GM19467 (cell line): ENCODE data around the gene BGN.

Experiments
- ATAC-seq: cut with Tn5 transposase; IDR thresholded peaks from one replicate; pipeline ENCODE4 v1.9.1; 2021; ENCODE audit warnings: mild to moderate bottlenecking, moderate library complexity; ENCODE audit not compliant: unreplicated experiment

BGN gene

DNA sequence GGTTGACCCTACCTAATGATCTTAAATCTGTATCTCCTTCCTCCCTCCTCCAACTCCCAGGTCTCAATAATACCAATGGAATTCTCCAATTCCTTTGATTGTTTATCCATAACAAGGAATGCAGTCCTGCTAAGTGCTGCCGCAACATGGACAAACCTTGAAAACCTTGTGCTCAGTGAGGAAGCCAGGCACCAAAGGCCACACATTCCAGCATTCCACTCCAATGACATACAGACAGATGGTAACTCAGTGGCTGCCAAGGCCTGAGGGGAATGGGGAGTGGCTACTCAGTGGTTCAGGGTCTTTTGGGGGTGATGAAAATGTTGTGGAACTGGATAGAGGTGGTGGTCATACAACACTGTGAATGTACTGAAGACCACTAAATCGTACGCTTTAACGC lies 34.8 kb upstream of the BGN start:
- no peak for ATAC-seq

DNA sequence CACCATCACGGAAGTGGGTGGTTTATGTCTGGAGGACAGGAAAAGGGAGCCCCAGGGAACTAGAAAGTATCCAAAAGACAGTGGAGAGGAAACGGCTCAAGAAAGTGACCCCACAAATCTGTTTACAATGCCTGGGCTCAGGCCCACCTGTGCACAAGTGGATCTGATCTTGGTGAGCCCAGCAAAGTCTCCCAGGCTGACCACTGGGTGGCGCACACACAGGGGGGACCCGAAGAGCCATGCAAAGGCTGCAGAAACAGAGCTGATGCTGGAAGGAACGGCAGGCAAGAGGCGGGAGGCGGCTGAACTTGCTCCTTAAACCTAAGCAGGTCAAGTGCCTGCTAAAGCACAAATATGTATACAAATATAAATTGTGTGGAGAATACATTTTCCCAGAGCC lies 34.0 kb upstream of the BGN start:
- ATAC-seq, result no peak

GRCh38 chrX:153462291-153462690 lies 32.5 kb upstream of the BGN start:
- ATAC-seq, result no peak

DNA sequence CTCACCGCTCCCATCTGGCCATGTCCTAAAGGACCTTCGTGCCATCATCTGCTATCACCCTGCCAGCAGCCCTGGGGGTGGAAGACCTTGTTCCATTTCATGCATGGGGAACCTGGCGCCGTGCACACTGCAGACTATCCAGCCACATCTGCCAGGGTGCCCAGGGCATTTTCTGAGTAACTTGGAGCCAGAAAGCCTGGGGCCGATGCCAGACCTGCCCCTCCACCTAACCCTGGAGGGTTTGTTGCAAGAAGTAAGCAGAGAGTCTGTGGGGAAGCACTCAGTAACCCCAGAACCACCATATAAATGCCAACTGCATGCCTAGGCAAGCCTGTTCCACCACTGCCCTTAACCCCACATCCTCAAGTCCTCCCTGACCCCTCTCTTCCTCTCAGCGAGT lies 31.7 kb upstream of the BGN start:
- no peak for ATAC-seq

DNA sequence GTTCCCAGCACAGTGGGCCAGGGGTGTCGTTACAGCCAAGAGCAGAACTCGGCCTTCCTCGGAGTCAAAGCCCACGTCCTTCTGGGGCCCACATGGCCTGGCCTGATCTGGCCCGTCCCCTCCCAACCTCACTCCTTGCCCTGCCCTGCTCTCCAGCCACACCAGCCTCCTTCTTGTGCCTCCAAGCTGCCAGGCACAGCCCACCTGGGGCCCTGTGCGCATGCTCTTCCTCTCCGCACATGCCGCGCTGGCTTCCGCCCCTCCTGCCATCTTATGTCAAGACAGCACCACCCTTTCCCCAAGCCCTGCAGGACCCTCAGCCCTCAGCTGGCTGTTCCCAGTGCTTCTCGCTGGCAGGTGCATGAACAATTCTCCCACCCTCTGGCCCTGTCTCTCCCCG lies 31.2 kb upstream of the BGN start:
- ATAC-seq, result no peak

GRCh38 chrX:153464116-153464515 lies 30.7 kb upstream of the BGN start:
- ATAC-seq, result no peak

GRCh38 chrX:153465691-153466380 lies 28.9 kb upstream of the BGN start:
- ATAC-seq, result no peak

DNA sequence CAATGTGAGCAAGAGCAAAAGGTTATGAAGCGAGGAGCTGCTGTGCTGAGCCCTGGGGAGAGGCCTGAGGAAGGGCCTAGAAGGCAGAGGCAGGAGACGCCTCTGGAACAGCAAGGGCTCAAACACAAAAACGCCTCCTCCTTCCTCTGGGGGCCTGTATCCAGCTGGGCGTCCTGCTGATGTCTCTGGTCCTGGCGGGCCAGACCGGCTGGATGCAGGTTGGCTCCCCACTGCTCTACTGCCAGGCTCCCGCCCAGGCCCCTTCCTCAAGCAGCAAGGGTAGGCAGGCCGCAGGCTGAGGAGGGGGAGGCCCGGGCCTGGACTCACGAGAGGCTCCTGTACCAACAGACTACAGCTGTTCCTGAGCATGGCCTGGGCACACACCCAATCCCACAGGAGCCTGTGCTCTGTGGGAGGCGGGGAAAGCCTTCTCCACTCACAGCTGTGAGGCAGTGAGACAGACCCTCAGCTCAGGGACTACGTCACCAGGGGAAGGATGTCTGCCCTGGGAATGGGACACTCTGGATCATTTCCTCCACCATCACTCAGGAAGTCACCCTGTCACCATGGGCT lies 26.7 kb upstream of the BGN start:
- ATAC-seq, result no peak

GRCh38 chrX:153469811-153470410 lies 24.9 kb upstream of the BGN start:
- peak; percentile 20 for ATAC-seq

DNA sequence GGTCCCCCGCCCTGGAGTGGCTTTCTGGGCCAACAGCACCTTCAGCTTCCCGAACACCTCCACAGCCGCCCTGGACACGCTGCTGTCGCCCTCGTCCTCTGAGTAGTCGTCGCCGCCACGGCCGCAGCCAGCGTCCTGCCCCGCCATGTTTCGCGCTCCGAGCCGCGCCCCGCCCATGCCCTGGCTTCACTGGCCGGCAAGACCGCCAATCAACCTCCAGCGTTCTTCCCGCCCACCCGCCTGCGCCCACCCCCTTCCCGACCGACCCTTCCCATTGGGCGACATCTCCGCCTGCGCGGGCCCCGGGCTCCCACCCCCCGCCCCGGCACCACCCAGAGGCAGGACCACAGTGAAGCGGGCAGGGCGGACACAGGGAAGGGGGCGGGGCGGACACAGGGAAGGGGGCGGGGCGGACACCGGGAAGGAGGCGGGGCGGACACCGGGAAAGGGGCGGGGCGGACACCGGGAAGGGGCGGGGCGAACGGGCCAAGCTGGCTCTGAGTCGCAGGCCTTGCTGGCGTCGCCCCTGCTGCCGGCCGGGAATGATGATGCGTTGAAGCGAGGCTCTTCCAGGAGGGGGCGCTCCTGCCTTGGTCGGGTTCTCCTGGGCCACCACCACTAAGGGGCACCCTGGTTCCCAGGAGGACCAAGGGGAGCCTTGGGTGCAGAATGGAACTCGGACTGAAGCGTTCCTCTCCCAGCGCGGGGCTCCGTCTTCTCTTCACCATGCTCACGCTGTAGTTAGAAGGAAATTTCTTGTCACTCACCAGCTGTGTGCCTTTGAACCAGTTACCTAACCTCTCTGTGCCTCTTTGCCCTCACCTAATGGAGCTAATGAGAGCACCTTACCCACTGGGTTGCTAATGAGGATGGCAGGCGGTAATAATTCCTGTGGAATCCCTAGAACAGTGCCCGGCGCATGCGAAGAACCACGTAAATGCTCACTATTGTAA lies 24.1 kb upstream of the BGN start, which contains the start of gene HAUS7:
Gene HAUS7, minus strand, starts transcription at position 166 of the 953 bp plus-strand sequence. Its CDS starts 19 bp downstream, at position 147.
- peak; percentile 73 for ATAC-seq

DNA sequence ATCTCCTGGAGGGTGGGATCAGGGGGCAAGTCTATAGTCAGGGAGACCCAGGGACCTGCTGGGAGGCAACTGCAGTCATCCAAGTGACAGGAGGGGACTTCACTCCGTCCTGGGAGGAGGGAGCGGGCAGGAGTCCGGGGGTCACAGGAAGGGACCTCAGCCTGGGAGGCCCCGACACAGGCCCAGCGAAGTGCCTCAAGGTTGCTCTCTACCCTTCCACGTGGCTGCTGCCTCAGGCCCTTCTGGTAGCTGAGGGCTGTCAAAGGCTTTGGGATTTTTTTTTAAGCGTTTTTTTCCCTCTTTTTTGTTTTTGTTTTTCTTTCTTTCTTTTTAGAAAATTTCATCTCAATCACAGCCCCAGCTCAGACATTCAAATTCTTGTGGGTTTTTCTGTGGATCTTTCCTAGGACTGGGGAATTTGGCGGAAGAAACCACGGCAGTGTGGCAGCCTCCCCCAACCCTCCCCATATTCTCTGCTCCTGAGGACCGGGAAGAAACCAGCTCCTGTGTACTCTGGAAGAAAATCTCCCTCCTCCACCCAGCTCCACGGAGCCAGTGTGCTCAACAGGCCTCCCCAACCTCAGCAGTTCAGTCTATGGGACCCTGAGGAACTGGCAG lies 23.0 kb upstream of the BGN start:
- no peak for ATAC-seq

- no peak for ATAC-seq
Observed at GRCh38 chrX:153473126-153473525, 21.7 kb upstream of the BGN start.

GRCh38 chrX:153474266-153474665 lies 20.5 kb upstream of the BGN start:
- ATAC-seq, result no peak

GRCh38 chrX:153474718-153475117 lies 20.1 kb upstream of the BGN start:
- no peak for ATAC-seq

GRCh38 chrX:153475271-153475670 lies 19.5 kb upstream of the BGN start:
- no peak for ATAC-seq

DNA sequence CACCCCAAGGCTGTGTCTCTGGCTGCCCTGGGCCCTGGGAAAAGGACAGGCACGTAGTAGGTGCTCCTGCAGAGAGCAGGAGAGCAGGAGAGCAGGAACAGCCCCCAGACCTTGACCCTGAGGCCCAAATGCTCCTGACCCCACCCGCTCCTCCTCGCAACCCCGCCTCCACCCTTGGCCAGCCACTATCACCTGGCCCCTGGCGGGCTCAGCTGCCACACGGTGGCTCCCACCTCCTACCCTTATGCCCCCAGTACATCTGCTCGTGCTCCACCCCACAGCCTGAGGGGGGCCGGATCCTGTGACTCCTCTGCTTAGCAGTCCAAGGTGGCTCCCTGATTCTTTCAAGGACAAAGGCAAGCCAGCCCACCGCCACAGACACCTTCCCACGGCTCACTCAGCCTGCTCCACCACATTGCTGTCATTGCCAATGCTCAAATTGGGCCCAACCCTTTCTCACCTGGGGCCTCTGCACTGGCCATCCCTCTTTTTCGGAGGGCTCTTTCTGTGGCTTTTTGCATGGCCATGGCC lies 19.0 kb upstream of the BGN start:
- ATAC-seq, result no peak

DNA sequence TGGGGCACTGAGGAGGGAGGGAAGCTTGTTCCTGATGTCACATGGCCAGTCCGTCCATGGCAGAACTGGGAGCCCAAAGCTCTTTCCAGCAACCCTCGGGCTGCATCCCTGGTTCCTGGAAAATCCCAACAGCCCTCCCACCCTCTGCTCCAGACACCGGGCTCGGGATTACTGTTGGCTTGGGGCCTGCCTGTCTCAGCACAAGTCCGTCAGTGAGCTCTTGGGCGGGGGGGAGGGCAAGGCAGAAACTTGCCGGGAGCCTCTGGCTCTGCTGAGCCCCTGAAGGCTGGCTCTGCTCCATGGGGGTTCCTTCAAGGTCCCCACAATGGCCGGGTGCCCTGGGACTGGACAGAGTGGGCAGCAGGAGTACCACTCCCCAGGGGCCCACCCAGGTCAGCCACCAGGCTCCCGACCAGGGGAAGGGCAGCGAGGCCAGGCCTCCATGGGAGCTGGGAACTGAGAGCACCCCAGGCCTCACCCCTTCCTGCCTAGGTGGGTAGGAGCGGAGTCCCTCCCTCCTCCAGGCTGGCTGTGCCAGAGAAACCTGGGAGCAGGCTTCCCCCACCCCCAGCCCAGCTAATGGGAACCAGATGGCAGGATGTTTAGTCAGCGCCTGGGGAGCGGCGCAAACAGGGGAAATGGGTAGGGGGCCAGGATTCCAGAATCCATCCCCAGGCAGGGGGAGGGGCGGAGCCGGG lies 18.0 kb upstream of the BGN start:
- ATAC-seq, result no peak

- no peak for ATAC-seq
Observed at GRCh38 chrX:153477364-153477857, 17.4 kb upstream of the BGN start.

GRCh38 chrX:153477901-153478300 lies 16.9 kb upstream of the BGN start:
- ATAC-seq, result no peak

DNA sequence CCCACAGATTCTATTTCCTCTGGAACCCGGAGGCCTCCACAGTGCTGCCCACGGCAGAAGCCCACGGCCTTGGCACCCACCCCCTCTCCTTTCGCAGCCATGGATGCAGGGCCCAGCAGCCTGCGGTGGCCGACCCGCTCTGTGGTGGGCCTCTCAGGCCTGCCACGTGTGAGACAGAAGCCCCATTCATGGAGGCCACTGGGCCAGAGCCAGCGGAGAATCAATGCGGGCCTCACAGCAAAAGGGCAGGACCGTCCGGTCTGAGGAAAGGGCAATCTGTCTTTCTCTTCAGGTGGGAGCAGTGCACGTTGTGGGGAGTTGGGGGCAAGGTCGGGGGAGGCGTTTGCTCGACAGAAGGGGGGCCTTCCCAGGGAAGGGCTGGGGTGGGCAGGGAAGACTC lies 16.0 kb upstream of the BGN start:
- ATAC-seq, result no peak
